ENCODE data around the gene HIPK2. TPM values are rescaled to one million over a fixed set of nuclear protein-coding genes. Genes with fewer than 3 reads are reported as not detected.

HIPK2 gene
- polyA plus RNA-seq, 3 donors, result 1.6 to 12.1 (median 3.0) TPM

DNA sequence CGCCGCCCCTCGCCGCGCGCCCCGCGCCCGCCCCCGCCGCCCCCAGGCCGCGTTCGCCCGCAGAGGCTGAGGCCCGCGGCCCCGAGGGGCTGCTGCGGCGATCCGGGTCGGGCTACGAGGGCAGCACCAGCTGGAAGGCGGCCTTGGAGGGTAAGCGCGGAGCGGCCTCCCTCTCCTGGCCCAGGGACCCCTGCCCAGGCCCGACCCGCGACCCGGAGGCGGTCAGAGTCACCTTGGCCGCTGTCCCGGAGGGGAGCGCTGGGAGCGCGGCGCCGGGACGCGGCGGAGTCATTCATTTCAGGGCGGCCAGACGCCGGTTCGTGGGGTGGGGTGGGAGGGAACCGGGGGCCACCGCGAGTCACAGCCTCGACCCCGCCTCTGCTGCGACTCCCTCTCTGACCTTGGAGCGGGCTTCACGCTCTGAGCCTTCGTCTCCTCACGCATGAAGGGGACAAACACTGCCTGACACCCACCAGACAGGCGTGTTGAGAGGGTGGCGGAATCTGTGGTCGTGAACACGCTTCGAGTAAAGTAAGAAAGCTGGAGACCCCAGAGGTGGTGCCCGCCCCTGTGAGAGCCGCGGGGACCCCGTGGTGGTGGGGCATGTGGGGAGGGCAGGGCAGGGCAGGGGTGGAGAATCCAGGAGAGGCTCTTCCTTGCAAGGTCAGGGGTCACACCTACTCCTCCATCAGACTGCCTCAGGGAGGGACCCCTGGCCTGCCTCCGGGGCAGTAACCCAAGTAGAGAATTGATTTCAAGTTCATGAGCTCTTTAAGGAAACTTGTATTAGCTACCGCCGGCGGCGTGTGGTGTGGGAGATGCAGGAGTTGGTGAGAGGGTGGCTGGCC is 253.6 kb downstream of the HIPK2 start:
- no peaks in the 10 kb centered on the region for H3K4me1 ChIP-seq (ENCODE audit: control insufficient read depth in 1 of 2, insufficient read depth in 2 of 2, low read length in 2 of 2)
- peaks cover 3 to 8% of the 10 kb centered on the region in 2 donors for H3K9me3 ChIP-seq (replicated peaks in 1 of 2; ENCODE audit: control insufficient read depth in 1 of 2, insufficient read depth in 1 of 2, low read length in 2 of 2)
- TF ChIP-seq, protein P1, sequence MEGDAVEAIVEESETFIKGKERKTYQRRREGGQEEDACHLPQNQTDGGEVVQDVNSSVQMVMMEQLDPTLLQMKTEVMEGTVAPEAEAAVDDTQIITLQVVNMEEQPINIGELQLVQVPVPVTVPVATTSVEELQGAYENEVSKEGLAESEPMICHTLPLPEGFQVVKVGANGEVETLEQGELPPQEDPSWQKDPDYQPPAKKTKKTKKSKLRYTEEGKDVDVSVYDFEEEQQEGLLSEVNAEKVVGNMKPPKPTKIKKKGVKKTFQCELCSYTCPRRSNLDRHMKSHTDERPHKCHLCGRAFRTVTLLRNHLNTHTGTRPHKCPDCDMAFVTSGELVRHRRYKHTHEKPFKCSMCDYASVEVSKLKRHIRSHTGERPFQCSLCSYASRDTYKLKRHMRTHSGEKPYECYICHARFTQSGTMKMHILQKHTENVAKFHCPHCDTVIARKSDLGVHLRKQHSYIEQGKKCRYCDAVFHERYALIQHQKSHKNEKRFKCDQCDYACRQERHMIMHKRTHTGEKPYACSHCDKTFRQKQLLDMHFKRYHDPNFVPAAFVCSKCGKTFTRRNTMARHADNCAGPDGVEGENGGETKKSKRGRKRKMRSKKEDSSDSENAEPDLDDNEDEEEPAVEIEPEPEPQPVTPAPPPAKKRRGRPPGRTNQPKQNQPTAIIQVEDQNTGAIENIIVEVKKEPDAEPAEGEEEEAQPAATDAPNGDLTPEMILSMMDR (IDR thresholded peaks at IDR 0.05), result no peak
- no peak overlapping the region for H3K27ac Mint-ChIP-seq
- H3K36me3 Mint-ChIP-seq, result peaks cover 0 to 3% of the 10 kb centered on the region in 2 donors
- H3K4me1 Mint-ChIP-seq, result peaks cover 15% of the 10 kb centered on the region
- no peak overlapping the region for H3K4me2 ChIP-seq (replicated peaks; ENCODE audit: extremely low read depth, low read length, poor library complexity, severe bottlenecking)
- no peak overlapping the region for H3K9ac ChIP-seq (ENCODE audit: insufficient read depth, low read length, poor library complexity, severe bottlenecking)
- H3K79me2 ChIP-seq (ENCODE audit: insufficient read depth, low read length), result no peaks in the 10 kb centered on the region
- H3K27me3 Mint-ChIP-seq (ENCODE audit: low read depth in 3 of 3), result peaks cover 38 to 51% (median 47%) of the 10 kb centered on the region in 3 donors
- H3K36me3 ChIP-seq (replicated peaks in 1 of 2; ENCODE audit: control insufficient read depth in 1 of 2, insufficient read depth in 2 of 2, low read length in 2 of 2), result no peaks in the 10 kb centered on the region
- H4K20me1 ChIP-seq (ENCODE audit: insufficient read depth, low read length), result no peaks in the 10 kb centered on the region
- no peak overlapping the region for H2AFZ ChIP-seq (ENCODE audit: insufficient read depth, low read depth, low read length, poor library complexity, severe bottlenecking)
- H3K27me3 ChIP-seq (ENCODE audit: control insufficient read depth in 2 of 2, insufficient read depth in 2 of 2, low read length in 2 of 2), result peaks cover 15 to 47% of the 10 kb centered on the region in 2 donors
- H3K4me3 Mint-ChIP-seq, result peak overlapping the region in 1 of 2 donors; percentile 78
- DNase-seq, result no peak
- H3K4me3 ChIP-seq (replicated peaks in 1 of 3; ENCODE audit: low read depth in 2 of 3, low read length in 3 of 3), result no peak overlapping the region
- WGBS (ENCODE audit: insufficient coverage), result 25% methylated on average over 66 of the region's 70 CpGs
- intact Hi-C loops (cut with micrococcal nuclease), result no loop called here
- no peak overlapping the region for H3K27ac ChIP-seq (ENCODE audit: low read depth in 1 of 2, low read length in 2 of 2)
- H3K9me3 Mint-ChIP-seq, result peaks cover 7 to 29% (median 18%) of the 10 kb centered on the region in 7 donors

DNA sequence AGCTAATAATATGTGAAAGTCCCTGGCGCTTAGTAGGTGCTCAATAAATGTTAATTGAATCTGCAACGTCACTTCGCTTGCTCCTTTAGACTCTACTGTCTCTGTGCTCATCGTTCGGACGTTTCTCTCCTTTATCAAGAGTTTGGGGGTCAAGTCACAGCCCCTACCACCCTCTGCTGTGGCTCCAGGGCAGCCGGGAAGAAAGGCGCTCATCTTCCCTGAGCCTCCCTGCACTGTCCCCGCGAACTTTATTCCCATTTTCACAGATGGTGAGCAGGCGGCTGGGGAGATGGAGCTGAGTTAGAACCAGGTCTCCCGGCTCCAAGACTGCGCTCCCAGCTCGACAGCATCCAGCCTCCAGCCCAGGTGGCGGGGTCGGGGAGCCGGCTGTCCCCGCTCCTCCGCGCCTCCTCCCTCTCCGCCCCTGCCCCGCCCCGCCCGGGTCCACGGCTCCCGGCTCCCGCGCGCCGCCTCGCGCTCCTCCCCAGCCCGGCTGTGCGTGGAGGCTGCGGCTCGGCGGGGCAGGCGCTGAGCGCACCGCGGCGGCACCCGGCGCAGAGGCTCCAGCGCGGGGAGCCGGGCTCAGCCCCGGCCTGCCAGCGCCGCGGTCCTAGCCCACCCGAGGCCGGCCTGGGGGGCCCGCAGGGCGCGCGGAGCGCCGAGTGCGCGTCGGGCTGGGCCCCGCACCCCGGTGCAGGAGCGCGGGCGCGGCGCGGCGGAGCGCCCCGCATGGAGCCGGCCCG is 254.4 kb downstream of the HIPK2 start, which contains the start of gene CLEC2L:
Gene CLEC2L (plus strand): TSS at position 487 of the 743 bp plus-strand sequence. CDS start 243 bp downstream, at position 730.
- Mint-ChIP-seq H3K9me3 (peaks cover 7 to 26% (median 18%) of the 10 kb centered on the region in 7 donors), H3K36me3 (peaks cover 0 to 3% of the 10 kb centered on the region in 2 donors), H3K4me3 (peak within 1 kb of the TSS; percentile 13 to 85), H3K27ac (no peak within 1 kb of the TSS), H3K27me3 (ENCODE audit: low read depth in 3 of 3) (peaks cover 38 to 51% (median 51%) of the 10 kb centered on the region in 3 donors), H3K4me1 (peaks cover 15% of the 10 kb centered on the region)
- DNase-seq, result no peak
- Histone ChIP-seq H3K4me2 (replicated peaks; ENCODE audit: extremely low read depth, low read length, poor library complexity, severe bottlenecking) (peak within 1 kb of the TSS; percentile 53), H3K27me3 (ENCODE audit: control insufficient read depth in 2 of 2, insufficient read depth in 2 of 2, low read length in 2 of 2) (peaks cover 15 to 47% of the 10 kb centered on the region in 2 donors), H3K9me3 (replicated peaks in 1 of 2; ENCODE audit: control insufficient read depth in 1 of 2, insufficient read depth in 1 of 2, low read length in 2 of 2) (peaks cover 3 to 8% of the 10 kb centered on the region in 2 donors), H3K4me1 (ENCODE audit: control insufficient read depth in 1 of 2, insufficient read depth in 2 of 2, low read length in 2 of 2) (no peaks in the 10 kb centered on the region), H4K20me1 (ENCODE audit: insufficient read depth, low read length) (no peaks in the 10 kb centered on the region), H3K36me3 (replicated peaks in 1 of 2; ENCODE audit: control insufficient read depth in 1 of 2, insufficient read depth in 2 of 2, low read length in 2 of 2) (no peaks in the 10 kb centered on the region), H3K27ac (ENCODE audit: low read depth in 1 of 2, low read length in 2 of 2) (no peak within 1 kb of the TSS), H3K79me2 (ENCODE audit: insufficient read depth, low read length) (no peaks in the 10 kb centered on the region), H3K9ac (ENCODE audit: insufficient read depth, low read length, poor library complexity, severe bottlenecking) (no peak within 1 kb of the TSS), H2AFZ (ENCODE audit: insufficient read depth, low read depth, low read length, poor library complexity, severe bottlenecking) (no peak within 1 kb of the TSS), H3K4me3 (replicated peaks in 1 of 3; ENCODE audit: low read depth in 2 of 3, low read length in 3 of 3) (peak within 1 kb of the TSS in 1 of 3 experiments; percentile 36)
- intact Hi-C loops (cut with micrococcal nuclease), result no loop called here
- WGBS (ENCODE audit: insufficient coverage), result 2% methylated on average over 63 of the region's 75 CpGs
- TF ChIP-seq, protein P1 (IDR thresholded peaks at IDR 0.05), result no peak

Measured in CD14-positive monocyte (primary cell).